NCI-H1930 (cell line): ENCODE data around the gene MAT1A.

Source experiments
- DNase-seq, 2 experiments: peaks; one replicate each; lab custom pipeline; 2025; lab: John Stamatoyannopoulos, UW

Gene MAT1A

DNA sequence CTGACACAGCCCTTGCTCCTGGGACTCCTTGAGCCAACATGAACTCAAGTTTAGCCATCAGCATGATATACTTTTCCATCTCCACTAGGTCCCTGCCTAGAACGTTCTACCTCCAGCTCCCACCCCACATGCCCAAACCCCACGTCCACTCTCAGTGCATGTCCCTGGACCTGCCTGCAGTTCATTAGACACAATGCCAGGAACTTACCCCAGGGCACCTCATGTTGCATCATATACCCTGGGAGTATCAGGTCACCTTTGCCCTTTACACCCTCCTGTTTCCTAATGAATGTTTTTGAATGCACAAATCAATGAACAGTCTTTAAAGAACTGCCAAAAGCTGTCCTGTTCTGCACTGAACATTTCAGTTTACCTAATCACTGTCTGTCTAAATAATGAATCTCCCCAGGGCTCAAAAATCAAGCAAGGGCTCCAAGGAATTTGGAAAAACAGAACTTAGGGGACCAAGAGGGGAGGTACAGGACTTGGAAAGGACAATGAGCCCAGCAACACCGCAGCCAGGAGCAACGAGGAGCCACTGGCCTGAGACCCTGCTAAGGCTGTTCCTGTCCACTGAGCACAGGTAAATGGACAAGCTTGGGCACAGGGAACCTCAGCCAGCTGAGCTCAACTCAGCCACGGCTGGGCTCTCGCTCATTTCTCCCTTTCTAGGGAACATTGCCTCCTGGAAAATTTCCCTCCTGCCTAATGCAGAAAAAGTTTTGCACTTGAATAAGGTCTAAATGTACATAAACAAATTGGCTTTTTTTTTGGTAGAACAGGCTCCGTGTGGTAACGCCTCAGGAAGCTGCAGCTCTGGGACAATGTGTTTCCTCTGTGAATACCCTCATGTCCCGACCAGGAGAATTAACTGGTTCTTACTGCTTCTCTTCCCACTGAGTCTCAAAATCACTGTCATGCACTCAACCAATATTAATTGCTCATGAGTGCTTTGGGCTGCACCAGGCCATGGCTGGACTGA, 7.4 kb downstream of the MAT1A start:
- DNase-seq = no peak

DNA sequence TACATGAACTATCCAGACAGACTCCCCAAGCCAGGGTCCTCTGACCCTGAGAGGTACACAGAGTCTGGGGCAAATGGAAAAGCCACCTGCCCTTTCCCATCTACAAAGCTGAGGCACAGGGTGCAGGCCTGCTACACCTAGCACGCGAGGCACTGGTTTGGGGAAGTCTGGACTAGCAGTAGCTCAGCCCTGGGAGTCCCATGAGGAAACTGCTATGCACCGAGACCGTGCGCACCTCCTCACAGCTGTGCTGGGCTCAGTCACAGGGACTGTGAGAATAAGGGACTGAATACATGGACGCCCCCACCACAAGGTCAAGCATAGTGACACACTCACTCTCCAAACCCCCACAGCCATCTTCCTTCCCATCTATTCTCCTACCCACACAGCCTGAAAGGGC, 8.2 kb downstream of the MAT1A start:
- DNase-seq = no peak

- no peak for DNase-seq
These were observed 9.2 kb downstream of the MAT1A start for GRCh38 chr10:80280071-80280800.

- no peak for DNase-seq
These were observed 10.3 kb downstream of the MAT1A start for GRCh38 chr10:80279146-80279545.

DNA sequence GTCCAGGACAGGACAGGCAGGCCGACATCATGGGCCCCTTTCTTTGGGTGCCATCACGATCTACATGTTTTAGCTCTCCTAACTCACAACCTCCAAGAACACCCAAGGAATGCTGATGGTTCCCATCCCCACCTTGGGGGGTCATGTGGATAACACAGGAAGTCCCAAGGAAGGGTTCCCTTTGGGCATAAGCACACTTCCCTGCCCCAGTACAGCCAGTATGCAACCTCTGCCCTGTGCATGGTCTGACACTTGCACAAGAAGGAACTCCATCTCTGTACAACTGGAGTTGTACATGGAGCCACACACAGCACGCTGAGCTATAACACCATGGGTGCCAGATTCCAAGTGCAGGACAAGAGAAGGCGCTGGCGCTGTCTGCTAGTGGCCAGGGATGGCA, 11.0 kb downstream of the MAT1A start:
- no peak for DNase-seq

DNA sequence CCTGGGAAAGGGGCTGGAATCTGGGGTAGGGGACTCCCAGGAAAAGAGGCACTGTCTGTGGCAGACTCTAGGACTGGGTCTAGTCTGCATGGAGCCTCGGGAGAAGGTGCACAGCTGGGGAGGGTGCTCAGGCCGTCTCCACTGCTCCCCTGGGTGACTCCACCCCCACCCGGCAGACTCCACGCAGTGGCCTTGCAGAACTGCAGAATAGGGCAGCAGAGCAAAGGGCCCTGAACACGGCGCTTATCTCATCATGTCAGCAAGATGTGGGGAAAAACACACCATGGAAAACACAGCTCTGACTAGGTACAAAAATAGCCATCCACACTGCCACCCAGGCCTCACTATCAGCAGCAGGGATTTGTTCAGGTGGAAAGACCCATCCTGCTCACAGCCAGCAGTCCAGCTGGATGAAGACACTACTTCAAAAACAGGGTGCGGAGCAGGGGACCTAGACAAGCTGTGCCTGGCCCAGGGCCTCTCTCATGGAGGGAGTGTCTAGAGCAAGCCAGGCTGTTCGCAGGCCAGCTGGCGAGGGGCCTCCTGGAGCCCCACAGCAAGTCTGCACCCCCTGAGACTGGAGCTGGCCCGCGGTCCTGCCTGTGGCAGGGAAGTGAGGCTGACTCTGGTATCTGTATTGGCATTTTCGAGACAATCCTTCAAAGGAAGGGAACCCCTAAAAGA, 11.7 kb downstream of the MAT1A start:
- DNase-seq = no peak

DNA sequence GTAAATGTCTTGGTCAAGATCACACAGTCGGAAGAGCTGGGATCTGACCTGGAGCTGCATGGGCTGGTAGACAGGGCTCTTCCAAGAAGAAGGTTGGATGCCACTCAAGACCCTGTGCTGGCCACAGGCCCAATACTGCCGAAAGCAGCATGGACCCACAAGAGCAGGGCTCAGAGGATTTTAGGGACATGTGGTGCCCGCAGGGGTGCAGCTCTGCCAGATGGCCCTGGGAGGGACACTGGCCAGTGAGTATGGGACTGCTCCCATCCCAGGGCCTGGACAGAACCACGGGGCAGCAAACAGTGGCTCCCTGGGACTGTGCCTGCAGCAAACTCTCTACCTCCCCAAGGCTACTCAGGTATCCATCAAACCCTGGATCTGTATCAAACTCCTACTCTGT, 12.4 kb downstream of the MAT1A start:
- no peak for DNase-seq

- DNase-seq = no peak
These were observed 13.1 kb downstream of the MAT1A start for GRCh38 chr10:80276335-80276734.

DNA sequence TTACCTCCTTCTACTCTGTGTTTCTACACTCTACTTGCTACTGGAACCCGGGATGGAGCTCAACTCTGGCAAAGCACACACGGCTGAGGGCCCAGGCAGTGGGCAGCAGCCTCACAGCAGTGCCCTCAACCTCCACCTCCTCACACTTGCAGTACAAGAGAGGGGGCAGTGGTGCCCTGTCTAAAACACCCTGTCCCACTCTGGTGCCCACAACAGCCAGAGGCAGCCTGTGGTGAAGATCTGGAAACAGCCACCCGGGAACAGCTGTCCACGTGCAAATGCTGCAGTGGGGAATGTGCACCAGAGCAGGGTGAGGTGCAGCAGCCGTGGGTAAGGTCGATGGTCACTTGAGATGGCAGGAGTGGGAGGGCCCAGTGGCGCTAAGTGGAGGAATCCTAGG, 13.7 kb downstream of the MAT1A start:
- DNase-seq = no peak

- no peak for DNase-seq
These were observed 14.3 kb downstream of the MAT1A start for GRCh38 chr10:80275135-80275498.

GRCh38 chr10:80274396-80275134, 14.9 kb downstream of the MAT1A start:
- no peak for DNase-seq

DNA sequence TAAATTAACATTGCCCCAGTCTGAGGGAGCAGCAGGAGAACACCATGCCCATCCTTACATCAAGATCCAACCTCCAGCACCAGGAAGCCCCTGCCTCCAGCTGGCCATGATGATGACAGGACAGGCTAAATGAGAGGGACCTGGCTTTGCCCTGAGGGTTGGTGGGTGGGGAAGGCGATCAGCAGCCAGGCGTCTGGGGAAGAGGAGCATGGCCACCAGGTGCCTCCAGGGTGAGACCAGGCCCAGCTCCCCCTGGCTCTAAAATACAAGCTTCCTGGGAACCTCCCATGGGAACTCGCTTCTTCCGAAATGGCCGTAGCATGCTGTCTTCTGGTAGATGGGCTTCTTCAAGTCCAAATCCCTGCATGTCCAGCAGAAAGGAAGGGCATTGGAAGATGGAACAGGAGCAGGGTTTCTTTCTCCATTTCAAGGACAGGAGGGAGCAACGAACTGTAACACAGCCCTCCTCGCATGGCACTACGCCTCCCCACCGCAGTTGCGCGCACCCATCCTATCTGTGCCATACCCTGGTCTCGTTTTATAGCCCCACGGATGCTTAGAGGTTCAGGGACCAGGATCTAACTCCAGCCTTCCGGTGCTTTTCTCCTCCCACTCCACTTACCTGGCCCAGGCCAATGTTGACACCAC, 15.8 kb downstream of the MAT1A start:
- DNase-seq = no peak

DNA sequence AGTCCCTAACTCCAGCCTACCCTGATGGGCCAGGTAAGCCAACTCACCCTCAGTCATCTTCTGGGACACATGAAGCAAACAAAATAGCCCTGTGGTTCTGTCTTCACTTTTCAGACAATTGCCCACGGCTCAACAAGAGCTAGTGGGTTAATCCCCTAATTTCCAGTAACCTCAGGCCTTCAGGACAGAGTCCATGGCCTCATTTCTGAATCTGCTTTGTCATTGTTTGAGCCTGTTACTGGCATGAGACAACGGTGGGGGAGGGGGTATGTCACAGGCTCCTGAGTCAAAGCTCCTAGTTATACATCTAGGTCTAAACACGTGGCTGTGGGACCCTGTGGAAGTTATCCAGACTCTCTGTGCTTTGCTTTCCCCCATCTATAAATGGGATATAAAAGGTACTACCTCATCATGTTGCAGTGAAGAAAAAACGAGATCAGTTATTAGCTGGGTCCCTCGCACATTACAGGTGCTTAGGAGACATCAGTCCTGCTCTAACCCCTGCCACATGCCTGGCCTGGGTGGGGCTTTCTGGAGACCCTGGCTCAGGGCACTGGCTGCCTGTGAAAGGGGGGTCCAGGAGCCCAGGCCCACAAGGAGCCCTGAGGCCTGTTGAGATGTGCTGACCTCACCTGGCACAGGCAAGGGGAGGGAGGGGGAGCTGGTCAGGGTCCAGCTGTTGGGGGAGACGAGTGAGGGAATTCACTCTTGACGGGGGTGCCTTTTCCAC, 16.5 kb downstream of the MAT1A start:
- no peak for DNase-seq

GRCh38 chr10:80271416-80271815, 18.0 kb downstream of the MAT1A start:
- DNase-seq = no peak

GRCh38 chr10:80270887-80271286, 18.6 kb downstream of the MAT1A start:
- no peak for DNase-seq

GRCh38 chr10:80268938-80269588, 20.4 kb downstream of the MAT1A start:
- DNase-seq = no peak

GRCh38 chr10:80268266-80268665, 21.2 kb downstream of the MAT1A start:
- DNase-seq = no peak

DNA sequence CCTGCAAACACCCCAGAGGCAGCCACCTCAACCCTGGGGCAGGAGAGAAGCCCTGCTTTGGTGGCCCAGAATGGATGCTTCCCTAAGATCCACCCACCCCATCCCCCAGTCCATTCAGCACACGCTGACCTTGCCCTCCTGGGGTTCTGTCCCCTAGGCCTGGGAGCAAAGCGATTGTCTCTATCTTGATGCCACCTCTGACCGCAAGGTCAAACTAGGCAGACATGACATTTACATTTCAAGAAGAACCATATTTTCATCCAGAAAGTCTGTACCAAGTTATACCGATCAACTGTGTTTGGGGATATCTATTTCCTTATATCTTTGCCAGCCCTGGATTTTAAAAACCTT, 23.0 kb downstream of the MAT1A start:
- DNase-seq = no peak

GRCh38 chr10:80265740-80266512, 23.5 kb downstream of the MAT1A start:
- no peak for DNase-seq
